LHCN-M2 (cell line): ENCODE results near the gene STARD9. TPM values are rescaled to one million over a fixed set of nuclear protein-coding genes. Genes with fewer than 3 reads are reported as not detected.

ENCODE experiments used
- DNase-seq: peaks from one replicate; pipeline ENCODE4 v3.0.0-alpha.2; 2012; ENCODE audit warnings: low read depth
- total RNA-seq: library from RNA; depleted of rRNA; stranded (reverse); fragments of >200 nt; gene quantifications from 2 replicates; pipeline ENCODE4 v1.2.3, GENCODE V29; 2014

The STARD9 gene
- total RNA-seq, 1 experiment from 2014 or later, result 4.8 TPM

GRCh38 chr15:42693496-42693895 is 118.1 kb downstream of the STARD9 start:
- DNase-seq, result no peak

- DNase-seq, result no peak
These were observed 118.5 kb downstream of the STARD9 start for GRCh38 chr15:42693942-42694341.

- DNase-seq, result no peak
These were observed 119.0 kb downstream of the STARD9 start for GRCh38 chr15:42694398-42694797.

- no peak for DNase-seq
These were observed 120.2 kb downstream of the STARD9 start for GRCh38 chr15:42695527-42696071.

GRCh38 chr15:42696626-42697025 is 121.2 kb downstream of the STARD9 start:
- DNase-seq, result no peak

- DNase-seq, result peak; percentile 61
These were observed 129.1 kb downstream of the STARD9 start for GRCh38 chr15:42704492-42704926.

GRCh38 chr15:42705336-42705735 is 129.9 kb downstream of the STARD9 start:
- no peak for DNase-seq

GRCh38 chr15:42707068-42707467 is 131.7 kb downstream of the STARD9 start:
- no peak for DNase-seq

- DNase-seq, result no peak
These were observed 132.6 kb downstream of the STARD9 start for GRCh38 chr15:42707873-42708544.

GRCh38 chr15:42710662-42711061 is 135.3 kb downstream of the STARD9 start:
- DNase-seq, result no peak

- no peak for DNase-seq
These were observed 136.3 kb downstream of the STARD9 start for GRCh38 chr15:42711746-42712145.

- DNase-seq, result no peak
These were observed 137.2 kb downstream of the STARD9 start for GRCh38 chr15:42712584-42712983.

GRCh38 chr15:42716125-42716524 is 140.7 kb downstream of the STARD9 start:
- DNase-seq, result no peak

GRCh38 chr15:42716626-42717025 is 141.2 kb downstream of the STARD9 start:
- no peak for DNase-seq

- no peak for DNase-seq
These were observed 143.6 kb downstream of the STARD9 start for GRCh38 chr15:42719043-42719442.

GRCh38 chr15:42720071-42720470 is 144.7 kb downstream of the STARD9 start:
- no peak for DNase-seq

GRCh38 chr15:42721016-42721415 is 145.6 kb downstream of the STARD9 start:
- no peak for DNase-seq

- DNase-seq, result no peak
These were observed 146.5 kb downstream of the STARD9 start for GRCh38 chr15:42721916-42722315.

GRCh38 chr15:42723068-42723467 is 147.7 kb downstream of the STARD9 start:
- no peak for DNase-seq

- no peak for DNase-seq
These were observed 148.9 kb downstream of the STARD9 start for GRCh38 chr15:42724276-42724675.

- no peak for DNase-seq
These were observed 150.0 kb downstream of the STARD9 start for GRCh38 chr15:42725331-42725903.

GRCh38 chr15:42726114-42726513 is 150.7 kb downstream of the STARD9 start:
- DNase-seq, result no peak

GRCh38 chr15:42727750-42728381 is 152.5 kb downstream of the STARD9 start:
- DNase-seq, result no peak
